Ishikawa (cell line): ENCODE measurements around the gene ABCB9.

Source experiments
- EGR1 ChIP-seq: IDR thresholded peaks from 2 replicates; pipeline ENCODE4 v1.6.1; 2012
- EP300 ChIP-seq: IDR thresholded peaks from 2 replicates; pipeline ENCODE4 v1.6.1; 2012; ENCODE audit warnings: borderline replicate concordance
- MAX ChIP-seq: IDR thresholded peaks from 2 replicates; pipeline ENCODE4 v1.6.1; 2012
- NFIC ChIP-seq: IDR thresholded peaks from 2 replicates; pipeline ENCODE4 v1.6.1; 2012
- RAD21 ChIP-seq: IDR thresholded peaks from 2 replicates; pipeline ENCODE4 v1.6.1; 2012; ENCODE audit warnings: low read depth
- REST ChIP-seq: IDR thresholded peaks from 2 replicates; pipeline ENCODE4 v1.6.1; 2012; ENCODE audit warnings: low read depth, mild to moderate bottlenecking
- TAF1 ChIP-seq: IDR thresholded peaks from 2 replicates; pipeline ENCODE4 v1.6.1; 2012; ENCODE audit warnings: low read depth, mild to moderate bottlenecking
- TCF12 ChIP-seq: IDR thresholded peaks from 2 replicates; pipeline ENCODE4 v1.6.1; 2012; ENCODE audit warnings: low read depth
- TEAD4 ChIP-seq: IDR thresholded peaks from 2 replicates; pipeline ENCODE4 v1.6.1; 2012
- USF1 ChIP-seq: IDR thresholded peaks from 2 replicates; pipeline ENCODE4 v1.6.1; 2012
- YY1 ChIP-seq: IDR thresholded peaks from 2 replicates; pipeline ENCODE4 v1.6.1; 2012; ENCODE audit warnings: low read depth

GRCh38 chr12:123011701-123012100 lies 45.4 kb upstream of the ABCB9 start:
- TF ChIP-seq TEAD4, result no peak
- TF ChIP-seq EP300, result no peak
- no peak for TF ChIP-seq EGR1
- TF ChIP-seq USF1, result no peak
- TF ChIP-seq REST, result no peak
- TF ChIP-seq RAD21, result no peak
- TF ChIP-seq TCF12, result no peak
- no peak for TF ChIP-seq NFIC
- no peak for TF ChIP-seq TAF1
- no peak for TF ChIP-seq MAX
- TF ChIP-seq YY1, result no peak
